A673 (cell line): ENCODE results near the gene CHAT. TPM values are rescaled to one million over a fixed set of nuclear protein-coding genes. Genes with fewer than 3 reads are reported as not detected.

Experiments
- BruUV-seq: library from RNA; stranded (reverse); fragments of 400-500 nt; replicated peaks from 2 replicates; lab custom pipeline; 2021; lab: Mats Ljungman, UMichigan
- CTCF ChIA-PET: fragments of 300-600 bp; sonication (Branson Sonifier 250); formaldehyde crosslinking; loops from one replicate; lab custom pipeline; 2022; ENCODE audit warnings: antibody characterized with exemption; lab: Charles Lee
- POLR2A ChIA-PET: fragments of 300-600 bp; sonication (Branson Sonifier 250); formaldehyde crosslinking; loops from one replicate; lab custom pipeline; 2022; ENCODE audit warnings: antibody characterized with exemption; ENCODE audit not compliant: low non-redundant PET; lab: Charles Lee
- DNase-seq: peaks from one replicate; pipeline ENCODE4 v3.0.0-alpha.2; 2015; ENCODE audit warnings: low spot score
- H3K27ac ChIP-seq: fragments of 200-600 bp; sonication (generic); 2 replicates; pipeline ENCODE4 v1.5.1; 2016; ENCODE audit warnings: mixed run types, low read depth, mild to moderate bottlenecking, mixed read lengths, antibody characterized with exemption, low read length; ENCODE audit not compliant: poor library complexity, severe bottlenecking
- H3K27me3 ChIP-seq: fragments of 200-600 bp; sonication (generic); replicated peaks from 2 replicates; pipeline ENCODE4 v1.6.1; 2017; ENCODE audit warnings: mixed run types, low read depth, mild to moderate bottlenecking, mixed read lengths, antibody characterized with exemption, low read length; ENCODE audit not compliant: insufficient read depth, poor library complexity
- H3K36me3 ChIP-seq: fragments of 200-600 bp; sonication (generic); 2 replicates; pipeline ENCODE4 v1.6.1; 2016; ENCODE audit warnings: mixed run types, mild to moderate bottlenecking, mixed read lengths, antibody characterized with exemption, low read length; ENCODE audit not compliant: insufficient read depth, poor library complexity, severe bottlenecking
- H3K4me1 ChIP-seq: fragments of 200-600 bp; sonication (generic); 2 replicates; pipeline ENCODE4 v1.6.1; 2017; ENCODE audit warnings: mixed run types, mild to moderate bottlenecking, mixed read lengths, antibody characterized with exemption, low read length; ENCODE audit not compliant: insufficient read depth, poor library complexity, severe bottlenecking
- H3K4me3 ChIP-seq: fragments of 200-600 bp; sonication (generic); 2 replicates; pipeline ENCODE4 v1.5.1; 2016; ENCODE audit warnings: low read depth, mixed run types, mild to moderate bottlenecking, mixed read lengths, low read length; ENCODE audit not compliant: poor library complexity, severe bottlenecking
- H3K9me3 ChIP-seq: fragments of 200-600 bp; sonication (generic); 2 replicates; pipeline ENCODE4 v1.6.1; 2016; ENCODE audit warnings: mixed run types, low read depth, mild to moderate bottlenecking, mixed read lengths, antibody characterized with exemption, low read length; ENCODE audit not compliant: poor library complexity, severe bottlenecking
- EZH2 ChIP-seq: fragments of 200-600 bp; sonication (generic); IDR thresholded peaks from 2 replicates; pipeline ENCODE4 v1.6.1; 2017; ENCODE audit warnings: borderline replicate concordance, low read depth, mild to moderate bottlenecking, mixed read lengths, antibody characterized with exemption, low read length; ENCODE audit not compliant: poor library complexity, severe bottlenecking
- intact Hi-C: fragments of 100-400 bp; cut with micrococcal nuclease; formaldehyde crosslinking; loops from one replicate; pipeline ENCODE4 v1.10.0; 2022; ENCODE audit not compliant: unreplicated experiment
- total RNA-seq: library from RNA; stranded (reverse); gene quantifications from 2 replicates; pipeline ENCODE4 v1.2.3, GENCODE V29; 2021
- TF ChIP-seq, protein P1 (sequence below): fragments of 300-800, 200-600 bp; sonication (generic); conservative IDR thresholded peaks from 2 replicates; pipeline ENCODE4 v1.5.1; 2017; ENCODE audit warnings: low read depth, mild to moderate bottlenecking, antibody characterized with exemption, low read length, moderate library complexity, mixed read lengths

Gene CHAT
- total RNA-seq, 1 experiment from 2014 or later = 0.56 TPM

DNA sequence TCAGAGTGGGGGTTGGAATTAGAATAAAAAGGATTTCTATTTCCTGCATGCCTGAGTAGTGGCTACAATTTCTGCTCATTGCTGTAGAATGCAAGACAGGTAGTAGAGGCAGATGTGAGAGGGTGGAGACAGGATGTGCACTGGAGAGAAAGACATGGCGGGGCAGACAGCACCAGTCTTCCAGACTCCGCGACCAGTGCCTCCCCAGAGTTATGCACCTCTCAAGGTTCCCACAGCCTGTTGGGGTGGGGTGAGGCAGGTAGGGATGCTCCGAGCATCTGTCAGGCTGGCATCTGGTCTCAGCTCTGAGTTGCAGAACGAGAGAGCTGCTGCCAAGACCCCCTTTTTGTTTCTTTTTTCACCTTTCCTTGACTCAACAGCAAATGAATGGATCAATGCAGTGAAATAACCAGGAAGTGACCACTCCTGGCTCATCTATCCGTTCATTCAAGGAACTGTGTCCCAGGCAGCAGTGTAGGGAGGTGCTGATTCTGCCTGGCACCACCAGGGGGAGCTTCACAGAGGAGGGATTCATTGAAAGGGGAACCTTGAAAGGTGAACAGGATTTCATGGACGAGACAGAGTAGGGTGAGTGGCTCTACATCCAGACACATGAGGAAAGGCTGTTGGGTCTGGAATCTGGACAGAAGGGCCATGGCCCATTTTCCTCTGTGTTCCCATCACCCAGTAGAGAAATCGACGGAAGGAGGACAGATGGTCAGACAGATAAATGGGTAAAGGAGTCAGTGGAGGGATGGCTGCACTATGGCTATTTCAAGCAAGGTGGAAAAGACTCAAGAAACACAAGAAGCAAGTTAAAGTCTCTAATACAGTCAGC is 20.9 kb upstream of the CHAT start:
- POLR2A ChIA-PET = no interaction called here
- TF ChIP-seq EZH2 = no peak
- TF ChIP-seq, protein P1, sequence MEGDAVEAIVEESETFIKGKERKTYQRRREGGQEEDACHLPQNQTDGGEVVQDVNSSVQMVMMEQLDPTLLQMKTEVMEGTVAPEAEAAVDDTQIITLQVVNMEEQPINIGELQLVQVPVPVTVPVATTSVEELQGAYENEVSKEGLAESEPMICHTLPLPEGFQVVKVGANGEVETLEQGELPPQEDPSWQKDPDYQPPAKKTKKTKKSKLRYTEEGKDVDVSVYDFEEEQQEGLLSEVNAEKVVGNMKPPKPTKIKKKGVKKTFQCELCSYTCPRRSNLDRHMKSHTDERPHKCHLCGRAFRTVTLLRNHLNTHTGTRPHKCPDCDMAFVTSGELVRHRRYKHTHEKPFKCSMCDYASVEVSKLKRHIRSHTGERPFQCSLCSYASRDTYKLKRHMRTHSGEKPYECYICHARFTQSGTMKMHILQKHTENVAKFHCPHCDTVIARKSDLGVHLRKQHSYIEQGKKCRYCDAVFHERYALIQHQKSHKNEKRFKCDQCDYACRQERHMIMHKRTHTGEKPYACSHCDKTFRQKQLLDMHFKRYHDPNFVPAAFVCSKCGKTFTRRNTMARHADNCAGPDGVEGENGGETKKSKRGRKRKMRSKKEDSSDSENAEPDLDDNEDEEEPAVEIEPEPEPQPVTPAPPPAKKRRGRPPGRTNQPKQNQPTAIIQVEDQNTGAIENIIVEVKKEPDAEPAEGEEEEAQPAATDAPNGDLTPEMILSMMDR = peak; percentile 96
- no peak overlapping the region for H3K4me3 ChIP-seq
- peak; percentile 76 for DNase-seq
- no peak overlapping the region for H3K27ac ChIP-seq
- no peaks in the 10 kb centered on the region for H3K36me3 ChIP-seq
- H3K4me1 ChIP-seq = no peaks in the 10 kb centered on the region
- intact Hi-C loops = loop anchor here (2.0 to 10.0 kb wide), 3 partner anchors 302 to 632 kb away; partner anchors contain the start of gene WASHC2A
- CTCF ChIA-PET = interaction anchor here (1.4 kb wide), 1 partner anchor 20 kb away, joined by 3 read pairs; no protein-coding TSS in a partner anchor
- no peaks in the 10 kb centered on the region for H3K9me3 ChIP-seq
- no peaks in the 10 kb centered on the region for H3K27me3 ChIP-seq
- BruUV-seq = no TSS peak

DNA sequence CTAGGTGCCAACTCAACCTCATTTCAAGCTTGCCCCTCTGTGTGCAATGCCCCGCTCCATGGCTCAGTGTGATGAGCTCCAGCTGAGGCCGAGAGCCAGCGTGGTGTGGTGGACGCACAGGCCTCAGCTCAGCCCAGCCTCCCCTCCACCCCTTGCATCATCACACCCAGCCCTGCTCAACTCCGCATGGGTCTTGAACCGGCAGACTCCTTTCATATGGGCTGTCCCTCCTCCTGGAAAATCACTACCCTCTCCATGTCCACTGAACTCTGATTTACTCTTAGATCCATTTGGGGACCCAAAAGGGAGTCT is 20.3 kb upstream of the CHAT start:
- CTCF ChIA-PET = interaction anchor here (1.4 kb wide), 1 partner anchor 19 kb away, joined by 3 read pairs; no protein-coding TSS in a partner anchor
- Histone ChIP-seq H3K9me3 (no peaks in the 10 kb centered on the region), H3K4me3 (no peak overlapping the region), H3K27ac (no peak overlapping the region), H3K36me3 (no peaks in the 10 kb centered on the region), H3K4me1 (no peaks in the 10 kb centered on the region), H3K27me3 (no peaks in the 10 kb centered on the region)
- intact Hi-C loops = loop anchor here (2.0 to 10.0 kb wide), 3 partner anchors 301 to 631 kb away; partner anchors contain the start of gene WASHC2A
- no TSS peak for BruUV-seq
- DNase-seq = no peak
- POLR2A ChIA-PET = no interaction called here
- no peak for TF ChIP-seq EZH2
- TF ChIP-seq, protein P1 = no peak

DNA sequence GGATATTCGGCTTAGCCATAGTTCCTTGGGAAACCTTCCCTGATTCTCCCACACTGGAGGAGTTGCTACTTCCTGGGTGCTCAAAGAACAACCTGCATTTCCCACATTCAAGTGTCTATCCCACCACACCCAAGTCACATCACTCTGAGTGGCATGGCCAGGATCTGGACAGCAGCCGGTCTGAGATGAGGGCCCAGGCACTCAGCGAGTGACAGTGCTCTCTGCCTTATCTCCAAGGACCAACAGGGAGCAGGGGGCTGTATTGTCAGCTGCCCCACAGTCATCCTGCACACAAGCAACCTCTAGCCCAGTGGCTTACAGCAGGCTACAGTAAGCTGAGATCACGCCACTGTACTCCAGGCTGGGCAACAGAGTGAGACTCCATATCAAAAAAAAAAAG is 19.8 kb upstream of the CHAT start:
- ChIA-PET POLR2A (no interaction called here), CTCF (interaction anchor here (1.4 kb wide), 1 partner anchor 19 kb away, joined by 3 read pairs; no protein-coding TSS in a partner anchor)
- H3K9me3 ChIP-seq = no peaks in the 10 kb centered on the region
- H3K4me3 ChIP-seq = no peak overlapping the region
- H3K27ac ChIP-seq = no peak overlapping the region
- no TSS peak for BruUV-seq
- no peaks in the 10 kb centered on the region for H3K36me3 ChIP-seq
- H3K4me1 ChIP-seq = no peaks in the 10 kb centered on the region
- no peak for DNase-seq
- TF ChIP-seq EZH2 = no peak
- TF ChIP-seq, protein P1 = no peak
- no peaks in the 10 kb centered on the region for H3K27me3 ChIP-seq
- intact Hi-C loops = loop anchor here (2.0 to 10.0 kb wide), 3 partner anchors 301 to 631 kb away; partner anchors contain the start of gene WASHC2A
